ENCODE data around the gene SH3BGRL3.

GRCh38 chr1:26289158-26290059, 9.5 kb downstream of the SH3BGRL3 start:
- no peak for TF ChIP-seq CTCF (IDR thresholded peaks at IDR 0.05)
- TF ChIP-seq POLR2A (IDR thresholded peaks at IDR 0.05) = no peak

All from esophagus squamous epithelium (tissue), 4 donors.